H1 (cell line): ENCODE measurements around the gene GRAMD2A. TPM values are rescaled to one million over a fixed set of nuclear protein-coding genes. Genes with fewer than 3 reads are reported as not detected.

Experiments
- JUN ChIP-seq: IDR thresholded peaks from 2 replicates; pipeline ENCODE4 v1.6.1; 2011; ENCODE audit warnings: low read depth, mild to moderate bottlenecking, improper control_type of control experiment, low read length
- polyA plus RNA-seq, 7 experiments: library from polyadenylated mRNA; depleted of rRNA in 3 of 7; stranded (reverse) in 5 of 7; unstranded in 2 of 7; fragments of >200 nt in 5 of 7; fragments of 200-250 nt in 2 of 7; gene quantifications; 1 replicate in 5 of 7; 2 replicates in 1 of 7; 4 replicates in 1 of 7; pipeline versions ENCODE4 v1.2.1 to v1.2.3, GENCODE V29; 2011 to 2013; ENCODE audit warnings: missing spikeins in 2 of 7, mixed read lengths in 2 of 7
- total RNA-seq: library from RNA; stranded (reverse); fragmentation: NEBNext Ultra II Directional; extraction: Animal tissue kit (Norgen Biotek cat#: 25700); gene quantifications from 2 replicates; pipeline ENCODE4 v1.2.1, GENCODE V29; 2021

GRAMD2A gene
- total and polyA plus RNA-seq, 2 of the 8 experiments (the other 6 are each of a cell fraction or from before 2014, with no cell fraction given), result 0.57 to 1.5 TPM

GRCh38 chr15:72229076-72229946 lies 31.7 kb upstream of the GRAMD2A start (continued):
- TF ChIP-seq JUN, result no peak
- TF ChIP-seq, all 59 proteins: peak for 0
